Peyer's patch (tissue), 4 donors: ENCODE data around the gene RANBP1. TPM values are rescaled to one million over a fixed set of nuclear protein-coding genes. Genes with fewer than 3 reads are reported as not detected.
A peak's percentile ranks its signal among the peaks of the same experiment; 100 is the strongest.

ENCODE experiments used
- DNase-seq, 3 donors: peaks; one replicate each; pipeline ENCODE4 v3.0.0-alpha.2; 2017 to 2019
- H3K27ac ChIP-seq, 4 donors: fragments of 200-600 bp; sonication (generic); one replicate each; pipeline ENCODE4 v1.5.1; 2016 to 2019
- H3K27me3 ChIP-seq, 2 donors: fragments of 200-600 bp; sonication (generic); one replicate each; pipeline ENCODE4 v1.5.1; 2019
- H3K36me3 ChIP-seq, 3 donors: fragments of 200-600 bp; sonication (generic); one replicate each; pipeline ENCODE4 v1.5.1; 2016 to 2019
- H3K4me1 ChIP-seq, 4 donors: fragments of 200-600 bp; sonication (generic); one replicate each; pipeline ENCODE4 v1.5.1; 2016 to 2019
- H3K4me3 ChIP-seq, 4 donors: fragments of 200-600 bp; sonication (generic); 1 replicate in 3 of 4; 2 replicates in 1 of 4; pipeline ENCODE4 v1.5.1; 2016 to 2019; ENCODE audit warnings: mild to moderate bottlenecking in 1 of 4
- H3K9me3 ChIP-seq, 4 donors: fragments of 200-600 bp; sonication (generic); one replicate each; pipeline ENCODE4 v1.5.1; 2016 to 2019; ENCODE audit warnings: mild to moderate bottlenecking in 1 of 4
- CTCF ChIP-seq, 6 experiments: fragments of 450-650 bp in 4 of 6; fragments of 200-600 bp in 2 of 6; sonication (generic) in 1 of 6; IDR thresholded peaks; one replicate each; pipeline ENCODE4 v1.5.1; 2017 to 2019; ENCODE audit warnings: antibody characterized with exemption in 6 of 6, mild to moderate bottlenecking in 3 of 6, moderate library complexity in 1 of 6
- POLR2A ChIP-seq, 2 donors: fragments of 450-650 bp; IDR thresholded peaks; one replicate each; pipeline ENCODE4 v1.5.1; 2017; ENCODE audit warnings: antibody characterized with exemption in 2 of 2, mild to moderate bottlenecking in 2 of 2, moderate library complexity in 2 of 2
- total RNA-seq, 4 donors: library from RNA; depleted of rRNA; stranded (reverse); fragments of >200 nt; gene quantifications; one replicate each; pipeline ENCODE4 v1.1.0, GENCODE V29; 2016

RANBP1 gene
- total RNA-seq, 4 donors from 2014 or later, result 103 to 203 (median 163) TPM

GRCh38 chr22:20083891-20084546, 31.9 kb upstream of the RANBP1 start:
- DNase-seq, result no peak
- H3K4me1 ChIP-seq, result peaks cover 0 to 40% (median 7%) of the 10 kb centered on the region in 4 donors
- H3K4me3 ChIP-seq, result no peak overlapping the region
- TF ChIP-seq CTCF (IDR thresholded peaks at IDR 0.05), result no peak
- no peak for TF ChIP-seq POLR2A (IDR thresholded peaks at IDR 0.05)
- peaks cover 0 to 34% (median 0%) of the 10 kb centered on the region in 3 donors for H3K36me3 ChIP-seq
- H3K27me3 ChIP-seq, result no peaks in the 10 kb centered on the region
- H3K9me3 ChIP-seq, result no peaks in the 10 kb centered on the region
- H3K27ac ChIP-seq, result no peak overlapping the region

GRCh38 chr22:20084547-20085413, 31.1 kb upstream of the RANBP1 start:
- H3K27ac ChIP-seq, result no peak overlapping the region
- H3K36me3 ChIP-seq, result peaks cover 0 to 42% (median 0%) of the 10 kb centered on the region in 3 donors
- H3K27me3 ChIP-seq, result no peaks in the 10 kb centered on the region
- H3K4me1 ChIP-seq, result peaks cover 0 to 40% (median 7%) of the 10 kb centered on the region in 4 donors
- H3K4me3 ChIP-seq, result no peak overlapping the region
- TF ChIP-seq POLR2A (IDR thresholded peaks at IDR 0.05), result no peak
- TF ChIP-seq CTCF (IDR thresholded peaks at IDR 0.05), result peak in 3 of 6 experiments; percentile 8 to 19 (median 18)
- DNase-seq, result peak in 1 of 3 donors; percentile 44
- no peaks in the 10 kb centered on the region for H3K9me3 ChIP-seq

- Histone ChIP-seq H3K4me1 (peaks cover 0 to 40% (median 7%) of the 10 kb centered on the region in 4 donors), H3K27ac (no peak overlapping the region), H3K36me3 (peaks cover 0 to 51% (median 0%) of the 10 kb centered on the region in 3 donors), H3K27me3 (no peaks in the 10 kb centered on the region), H3K4me3 (no peak overlapping the region), H3K9me3 (no peaks in the 10 kb centered on the region)
- no peak for TF ChIP-seq POLR2A (IDR thresholded peaks at IDR 0.05)
- TF ChIP-seq CTCF (IDR thresholded peaks at IDR 0.05), result no peak
- DNase-seq, result peak in 1 of 3 donors; percentile 32
These were observed 30.3 kb upstream of the RANBP1 start for GRCh38 chr22:20085651-20086050.

- no peak for TF ChIP-seq POLR2A (IDR thresholded peaks at IDR 0.05)
- TF ChIP-seq CTCF (IDR thresholded peaks at IDR 0.05), result no peak
- H3K4me1 ChIP-seq, result peaks cover 0 to 35% (median 3%) of the 10 kb centered on the region in 4 donors
- peak in 1 of 3 donors; percentile 30 for DNase-seq
- H3K9me3 ChIP-seq, result no peaks in the 10 kb centered on the region
- no peak overlapping the region for H3K27ac ChIP-seq
- no peaks in the 10 kb centered on the region for H3K27me3 ChIP-seq
- H3K4me3 ChIP-seq, result no peak overlapping the region
- peaks cover 0 to 56% (median 0%) of the 10 kb centered on the region in 3 donors for H3K36me3 ChIP-seq
These were observed 29.8 kb upstream of the RANBP1 start for GRCh38 chr22:20086101-20086599.

GRCh38 chr22:20086763-20087162, 29.1 kb upstream of the RANBP1 start:
- Histone ChIP-seq H3K4me1 (peaks cover 0 to 29% (median 0%) of the 10 kb centered on the region in 4 donors), H3K9me3 (no peaks in the 10 kb centered on the region), H3K27me3 (no peaks in the 10 kb centered on the region), H3K36me3 (peaks cover 0 to 62% (median 0%) of the 10 kb centered on the region in 3 donors), H3K27ac (no peak overlapping the region), H3K4me3 (no peak overlapping the region)
- DNase-seq, result no peak
- TF ChIP-seq POLR2A (IDR thresholded peaks at IDR 0.05), result no peak
- no peak for TF ChIP-seq CTCF (IDR thresholded peaks at IDR 0.05)
